Measurements from ENCODE around the gene CLCA2.

GRCh38 chr1:86455073-86455472, 31.1 kb downstream of the CLCA2 start:
- TF ChIP-seq CTCF (IDR thresholded peaks at IDR 0.05; ENCODE audit: low read depth, low read length), result no peak
- no peak for TF ChIP-seq EZH2phosphoT487 (IDR thresholded peaks at IDR 0.05; ENCODE audit: low read depth)
